Tibial nerve (tissue), 4 donors: ENCODE measurements around the gene TNIK. TPM values are rescaled to one million over a fixed set of nuclear protein-coding genes. Genes with fewer than 3 reads are reported as not detected.

Source experiments
- DNase-seq, 2 donors: peaks; one replicate each; pipeline ENCODE4 v3.0.0-alpha.2; 2019; ENCODE audit warnings: low spot score in 2 of 2
- H3K27ac ChIP-seq, 4 donors: fragments of 200-600 bp; sonication (generic) in 3 of 4; one replicate each; pipeline ENCODE4 v1.5.1; 2017 to 2019; ENCODE audit warnings: mild to moderate bottlenecking in 1 of 4
- H3K27me3 ChIP-seq, 2 donors: fragments of 200-600 bp; sonication (generic) in 1 of 2; one replicate each; pipeline versions ENCODE4 v1.5.1 to v1.6.0; 2017 to 2019
- H3K36me3 ChIP-seq, 3 donors: fragments of 200-600 bp; sonication (generic); one replicate each; pipeline ENCODE4 v1.5.1; 2018 to 2019
- H3K4me1 ChIP-seq, 4 donors: fragments of 200-600 bp; sonication (generic) in 3 of 4; one replicate each; pipeline ENCODE4 v1.5.1; 2017 to 2019
- H3K4me3 ChIP-seq, 4 donors: fragments of 200-600 bp; sonication (generic) in 3 of 4; one replicate each; pipeline ENCODE4 v1.5.1; 2017 to 2019; ENCODE audit warnings: mild to moderate bottlenecking in 1 of 4, moderate library complexity in 1 of 4
- H3K9me3 ChIP-seq, 4 donors: fragments of 200-600 bp; sonication (generic) in 3 of 4; one replicate each; pipeline ENCODE4 v1.5.1; 2017 to 2019
- CTCF ChIP-seq, 5 experiments: fragments of 200-600 bp in 3 of 5; fragments of 450-650 bp in 2 of 5; sonication (generic) in 3 of 5; IDR thresholded peaks; one replicate each; pipeline ENCODE4 v1.5.1; 2016 to 2019; ENCODE audit warnings: antibody characterized with exemption in 5 of 5, mild to moderate bottlenecking in 3 of 5, moderate library complexity in 2 of 5
- EP300 ChIP-seq, 2 donors: sonication (generic); formaldehyde crosslinking; IDR thresholded peaks; one replicate each; pipeline ENCODE4 v1.6.1; 2017; ENCODE audit warnings: antibody characterized with exemption in 2 of 2, mild to moderate bottlenecking in 1 of 2
- POLR2A ChIP-seq, 2 donors: fragments of 450-650 bp; IDR thresholded peaks; one replicate each; pipeline ENCODE4 v1.6.1; 2017; ENCODE audit warnings: antibody characterized with exemption in 2 of 2, mild to moderate bottlenecking in 2 of 2, moderate library complexity in 2 of 2
- WGBS, 2 donors: methylation state at CpG; one replicate each; pipeline ENCODE4 v1.1.5; 2018; 5-methylcytosine and 5-hydroxymethylcytosine counted together
- total RNA-seq, 4 donors: library from RNA; depleted of rRNA; stranded (reverse); fragments of >200 nt; gene quantifications; one replicate each; pipeline ENCODE4 v1.1.0, GENCODE V29; 2016

Gene TNIK
- total RNA-seq, 4 donors from 2014 or later: 5.4 to 11.1 (median 7.5) TPM

DNA sequence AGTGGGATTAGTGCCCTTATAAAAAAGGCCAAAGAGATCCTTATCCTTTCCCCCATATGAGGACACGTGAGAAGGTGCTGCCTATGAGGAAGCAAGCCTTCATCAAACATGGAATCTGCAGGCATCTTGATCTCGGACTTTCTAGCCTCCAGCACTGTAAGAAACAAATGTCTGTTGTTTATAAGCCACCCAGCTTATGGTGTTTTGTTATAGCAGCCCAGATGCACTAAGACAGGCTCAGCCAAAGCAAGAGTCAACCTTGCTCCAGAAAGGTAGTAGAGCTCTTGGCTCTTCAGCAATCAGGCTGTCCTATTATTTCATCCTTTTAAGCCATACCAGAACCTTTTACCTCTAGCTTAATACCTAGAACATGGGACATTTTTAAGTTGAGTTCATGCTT is 12.3 kb upstream of the TNIK start:
- H3K36me3 ChIP-seq: no peaks in the 10 kb centered on the region
- H3K9me3 ChIP-seq: no peaks in the 10 kb centered on the region
- no peak overlapping the region for H3K4me3 ChIP-seq
- no peak for DNase-seq
- no peaks in the 10 kb centered on the region for H3K4me1 ChIP-seq
- 78 to 96% methylated on average over 2 of the region's 2 CpGs for whole genome bisulfite sequencing, 2 donors
- no peaks in the 10 kb centered on the region for H3K27me3 ChIP-seq
- TF ChIP-seq EP300 (IDR thresholded peaks at IDR 0.05) (no peak), CTCF (IDR thresholded peaks at IDR 0.05) (no peak)
- no peak overlapping the region for H3K27ac ChIP-seq

- no peaks in the 10 kb centered on the region for H3K4me1 ChIP-seq
- H3K27me3 ChIP-seq: no peaks in the 10 kb centered on the region
- H3K36me3 ChIP-seq: no peaks in the 10 kb centered on the region
- H3K27ac ChIP-seq: no peak overlapping the region
- no peak overlapping the region for H3K4me3 ChIP-seq
- WGBS, 2 donors: 96 to 97% methylated on average over 1 of the region's 1 CpG
- DNase-seq: no peak
- no peaks in the 10 kb centered on the region for H3K9me3 ChIP-seq
- TF ChIP-seq CTCF (IDR thresholded peaks at IDR 0.05): no peak
- no peak for TF ChIP-seq EP300 (IDR thresholded peaks at IDR 0.05)
These were observed 10.6 kb upstream of the TNIK start for GRCh38 chr3:171470714-171471227.

DNA sequence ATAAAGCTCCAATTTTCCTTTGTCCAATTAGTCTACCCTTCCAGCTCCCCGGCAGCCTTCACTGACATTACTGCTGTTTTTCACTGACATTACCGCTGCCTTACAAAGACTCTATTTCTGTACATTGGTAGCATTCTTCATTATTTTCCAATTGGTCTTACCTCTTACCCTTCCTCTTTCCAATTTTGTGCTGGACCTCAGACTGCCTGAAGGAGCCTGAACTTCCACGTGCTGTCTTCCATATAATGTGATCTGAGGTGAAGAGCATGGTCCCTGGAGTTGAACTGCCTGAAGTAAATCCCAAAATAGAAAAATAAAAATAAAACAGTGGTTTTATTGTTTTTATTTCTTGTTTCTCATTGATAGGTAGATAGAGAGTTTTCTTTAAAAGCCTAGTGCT is 9.2 kb upstream of the TNIK start:
- Histone ChIP-seq H3K27me3 (no peaks in the 10 kb centered on the region), H3K36me3 (no peaks in the 10 kb centered on the region), H3K27ac (no peak overlapping the region), H3K4me3 (no peak overlapping the region), H3K9me3 (no peaks in the 10 kb centered on the region), H3K4me1 (no peaks in the 10 kb centered on the region)
- DNase-seq: no peak
- WGBS, 2 donors: 71 to 79% methylated on average over 3 of the region's 3 CpGs
- TF ChIP-seq EP300 (IDR thresholded peaks at IDR 0.05): no peak
- no peak for TF ChIP-seq CTCF (IDR thresholded peaks at IDR 0.05)
- TF ChIP-seq POLR2A (IDR thresholded peaks at IDR 0.05): no peak

DNA sequence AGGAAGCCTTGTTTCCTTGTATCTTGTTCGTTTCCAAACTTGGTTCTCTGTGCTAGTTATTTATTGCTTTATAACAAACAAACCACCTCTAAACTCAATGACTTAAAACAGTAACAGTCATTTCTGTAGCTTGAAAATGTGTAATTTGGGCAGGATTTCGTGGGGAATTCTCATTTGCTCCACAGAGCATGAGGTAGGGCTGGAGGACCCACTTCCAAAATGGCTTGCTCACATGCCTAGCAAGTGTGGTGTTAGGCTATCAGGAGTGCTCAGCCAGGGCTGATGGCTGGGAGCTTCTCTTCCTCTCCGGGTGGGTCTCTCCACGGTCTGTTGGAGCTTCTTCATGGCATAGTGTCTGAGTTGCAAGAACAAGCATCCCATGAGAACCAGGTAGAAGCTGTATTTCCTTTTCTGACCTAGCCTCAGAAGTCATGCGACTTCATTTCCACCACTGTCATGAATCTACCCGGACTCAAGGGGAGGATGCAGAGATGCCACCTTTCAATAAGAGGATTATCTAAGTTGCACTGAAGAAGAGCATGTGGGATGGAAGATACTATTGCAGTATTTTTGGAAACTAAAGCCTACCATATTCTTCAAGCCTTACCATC is 8.2 kb upstream of the TNIK start:
- no peaks in the 10 kb centered on the region for H3K9me3 ChIP-seq
- H3K4me3 ChIP-seq: no peak overlapping the region
- no peak for DNase-seq
- WGBS, 2 donors: 87 to 94% methylated on average over 6 of the region's 6 CpGs
- H3K27ac ChIP-seq: no peak overlapping the region
- no peaks in the 10 kb centered on the region for H3K36me3 ChIP-seq
- TF ChIP-seq CTCF (IDR thresholded peaks at IDR 0.05) (no peak), POLR2A (IDR thresholded peaks at IDR 0.05) (no peak), EP300 (IDR thresholded peaks at IDR 0.05) (no peak)
- H3K27me3 ChIP-seq: peaks cover 0 to 6% of the 10 kb centered on the region in 2 donors
- H3K4me1 ChIP-seq: no peaks in the 10 kb centered on the region

DNA sequence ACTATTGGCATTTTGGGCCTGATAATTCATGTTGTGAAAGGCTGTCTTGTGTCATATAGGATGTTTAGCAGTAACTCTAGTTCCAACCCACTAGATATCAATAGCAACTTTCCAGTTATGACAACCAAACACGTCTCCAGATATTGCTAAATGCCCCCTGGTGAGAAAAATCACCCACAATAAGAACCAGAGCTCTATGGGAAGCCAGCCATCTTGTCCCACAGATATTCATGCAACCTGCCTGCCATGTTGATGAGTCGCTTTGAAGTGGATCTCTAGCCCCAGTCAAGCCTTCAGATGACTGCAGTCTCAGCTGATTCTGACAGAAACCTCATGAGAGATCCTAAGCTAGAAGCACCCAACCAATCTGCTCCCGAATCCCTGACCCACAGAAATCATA is 5.6 kb upstream of the TNIK start:
- Histone ChIP-seq H3K36me3 (no peaks in the 10 kb centered on the region), H3K4me1 (peaks cover 0 to 14% (median 2%) of the 10 kb centered on the region in 4 donors), H3K27me3 (peaks cover 0 to 17% of the 10 kb centered on the region in 2 donors), H3K4me3 (no peak overlapping the region), H3K9me3 (no peaks in the 10 kb centered on the region), H3K27ac (no peak overlapping the region)
- WGBS, 2 donors: 91 to 96% methylated on average over 3 of the region's 3 CpGs
- DNase-seq: no peak
- TF ChIP-seq CTCF (IDR thresholded peaks at IDR 0.05) (no peak), EP300 (IDR thresholded peaks at IDR 0.05) (no peak), POLR2A (IDR thresholded peaks at IDR 0.05) (no peak)
